ENCODE measurements around the gene ATP5PO.
"Not testable (repeated sequence)": the region's sequence is repeated elsewhere in the genome, so short reads cannot be mapped to it uniquely, and the experiment has no call there.

Gene ATP5PO

DNA sequence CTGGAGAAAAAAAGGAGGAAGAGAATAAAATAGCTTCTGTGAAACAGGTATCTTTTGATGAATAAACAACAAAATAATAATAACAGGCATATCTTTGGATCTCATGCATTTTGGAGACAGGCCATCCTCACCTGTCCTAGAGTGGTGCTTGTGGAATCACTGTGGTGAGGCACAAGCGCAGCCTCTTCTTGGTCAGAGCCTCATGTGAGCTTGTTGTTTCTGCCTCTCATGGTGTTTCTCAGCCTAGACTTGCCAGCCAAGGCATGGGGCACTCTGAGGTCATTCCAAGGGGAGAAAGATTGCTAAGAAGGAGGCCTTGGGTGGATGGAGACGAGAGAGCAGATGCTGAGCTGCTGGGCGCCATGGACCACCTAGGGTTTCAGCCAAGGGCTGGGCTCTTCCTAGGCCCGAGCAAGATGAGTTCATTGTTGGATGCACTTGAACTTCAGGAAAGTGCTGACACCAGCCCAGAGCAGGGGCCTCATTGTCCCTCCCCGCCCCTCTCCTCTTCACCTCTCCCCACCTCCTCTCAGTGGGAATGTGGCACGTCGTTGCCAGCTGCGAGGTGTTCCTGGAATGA lies 49.5 kb downstream of the ATP5PO start:
- no peak for DNase-seq

DNA sequence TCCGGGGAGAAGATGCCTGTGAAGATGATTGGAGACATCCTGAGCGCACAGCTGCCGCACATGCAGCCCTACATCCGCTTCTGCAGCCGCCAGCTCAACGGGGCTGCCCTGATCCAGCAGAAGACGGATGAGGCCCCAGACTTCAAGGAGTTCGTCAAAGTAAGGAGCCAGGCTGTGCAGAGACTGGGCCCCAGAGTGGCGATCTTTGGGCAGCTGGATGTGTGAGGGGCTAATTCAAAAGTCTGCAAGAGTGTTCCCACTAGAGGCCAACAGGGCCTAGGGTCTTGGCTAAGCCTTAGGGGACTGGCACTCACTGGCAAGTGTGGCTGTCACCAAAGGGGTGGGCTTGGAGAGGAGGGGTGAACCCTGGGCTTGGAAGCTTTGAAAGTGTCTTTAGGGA lies 50.4 kb downstream of the ATP5PO start:
- no peak for DNase-seq

DNA sequence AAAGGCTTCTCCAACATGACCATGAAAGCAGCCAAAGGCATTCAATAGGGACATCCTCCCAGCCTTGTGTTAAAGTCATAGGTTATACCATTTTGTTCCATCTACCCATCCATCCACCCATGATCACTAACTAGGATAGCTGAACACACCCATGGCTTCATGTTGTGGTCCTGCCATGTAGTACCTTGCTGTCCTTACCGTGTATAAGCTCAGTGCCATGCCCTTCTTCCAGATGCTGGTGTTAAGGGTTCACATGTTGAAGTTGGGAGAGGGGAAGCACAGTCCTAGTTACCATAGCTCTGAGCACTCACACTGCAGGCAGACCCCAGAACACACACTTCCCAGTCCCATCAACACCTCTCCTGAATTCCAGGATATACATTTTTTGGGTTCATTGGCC lies 51.5 kb downstream of the ATP5PO start:
- no peak for DNase-seq

DNA sequence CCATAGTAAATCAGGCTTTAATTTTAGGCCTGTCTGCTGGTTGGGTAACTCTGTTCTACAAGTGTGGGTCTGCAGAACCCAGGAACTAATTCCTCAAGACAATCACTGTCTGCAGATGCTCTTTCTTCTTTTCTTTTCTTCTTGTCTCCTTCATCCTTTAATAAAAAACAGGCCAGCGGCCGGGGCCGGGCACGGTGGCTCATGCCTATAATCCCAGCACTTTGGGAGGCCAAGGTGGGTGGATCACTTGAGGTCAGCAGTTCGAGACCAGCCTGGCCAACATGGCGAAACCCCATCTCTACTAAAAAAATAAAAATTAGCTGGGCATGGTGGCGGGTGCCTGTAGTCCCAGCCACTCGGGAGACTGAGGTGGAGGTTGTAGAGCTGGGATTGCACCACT lies 52.4 kb downstream of the ATP5PO start:
- DNase-seq: not testable (repeated sequence)

- no peak for DNase-seq
Observed at GRCh38 chr21:33861125-33861524, 54.5 kb downstream of the ATP5PO start.

GRCh38 chr21:33860332-33860879 lies 55.2 kb downstream of the ATP5PO start:
- DNase-seq: no peak

GRCh38 chr21:33859373-33860102 lies 56.1 kb downstream of the ATP5PO start:
- no peak for DNase-seq

DNA sequence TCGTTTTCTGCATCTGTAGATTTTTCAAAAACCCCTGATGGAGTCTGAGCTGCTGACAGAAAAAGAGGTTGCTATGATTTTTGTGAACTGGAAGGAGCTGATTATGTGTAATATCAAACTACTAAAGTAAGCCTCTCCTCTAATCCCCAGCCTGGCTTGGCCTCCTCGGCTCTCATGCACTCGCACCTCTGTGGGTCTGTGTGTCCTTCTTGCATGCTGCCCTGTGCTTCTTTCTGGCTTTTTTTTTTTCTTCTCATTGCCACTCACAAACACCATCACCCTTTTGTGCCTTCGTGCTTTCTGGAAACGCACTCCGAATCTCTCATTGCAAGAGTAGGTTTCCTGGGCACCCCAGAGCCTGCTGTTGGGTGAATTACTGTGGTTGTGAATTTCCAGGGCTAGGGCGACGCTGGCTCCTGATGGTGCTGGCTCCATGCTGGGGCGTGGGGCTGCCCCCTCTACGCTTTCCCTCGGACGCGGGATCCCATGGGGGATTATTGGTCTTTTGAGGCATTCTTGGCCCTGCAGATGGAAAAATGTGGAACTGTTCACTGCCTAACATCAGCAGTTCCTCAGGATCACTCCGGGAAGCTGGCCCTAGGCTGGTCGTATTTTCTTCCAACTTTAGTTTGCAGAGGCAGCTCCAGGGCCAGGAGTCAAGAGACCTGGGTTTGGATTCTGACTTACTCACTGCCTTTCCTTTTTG lies 56.8 kb downstream of the ATP5PO start:
- DNase-seq: no peak

GRCh38 chr21:33857846-33858666 lies 57.5 kb downstream of the ATP5PO start:
- no peak for DNase-seq

GRCh38 chr21:33856893-33857527 lies 58.6 kb downstream of the ATP5PO start:
- no peak for DNase-seq

- DNase-seq: no peak
Observed at GRCh38 chr21:33855190-33855589, 60.4 kb downstream of the ATP5PO start.

GRCh38 chr21:33854604-33855003 lies 61.0 kb downstream of the ATP5PO start:
- no peak for DNase-seq
